Measurements from ENCODE around the gene MBNL2.

The MBNL2 gene

DNA sequence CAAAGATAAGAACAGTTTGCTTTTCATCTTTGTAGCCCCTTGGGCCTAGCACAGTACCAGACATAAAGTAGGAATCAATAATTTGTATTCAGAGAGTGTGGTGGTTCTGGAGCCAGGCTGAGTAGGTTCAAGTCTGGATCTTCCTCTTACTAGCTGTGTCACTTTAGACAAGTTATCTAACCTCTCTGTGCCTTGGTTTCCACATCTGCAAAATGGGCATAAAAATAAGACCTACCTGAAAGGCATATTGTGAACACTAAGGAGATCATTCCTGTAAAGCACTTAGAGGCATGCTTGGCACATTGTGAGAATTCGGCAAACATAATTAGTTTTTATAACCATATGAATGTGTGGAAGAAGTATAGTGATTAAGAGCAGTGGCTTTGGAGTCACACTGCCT lies 95.8 kb downstream of the MBNL2 start:
- H3K9me2 ChIP-seq (replicated peaks; ENCODE audit: control insufficient read depth, low read length) = no peaks in the 10 kb centered on the region
- H4K20me1 ChIP-seq (ENCODE audit: control insufficient read depth, insufficient read depth, low read depth, low read length) = no peaks in the 10 kb centered on the region

GRCh38 chr13:97318532-97318931 lies 96.4 kb downstream of the MBNL2 start:
- Histone ChIP-seq H3K27me3 (ENCODE audit: control insufficient read depth, low read length) (no peaks in the 10 kb centered on the region), H3K27ac (ENCODE audit: low read depth, low read length) (no peak overlapping the region), H3F3A (ENCODE audit: control insufficient read depth, insufficient read depth) (no peaks in the 10 kb centered on the region), H3K4me2 (ENCODE audit: low read length) (no peak overlapping the region), H3K4me3 (ENCODE audit: low read length) (no peak overlapping the region), H3K4me1 (ENCODE audit: control insufficient read depth, low read length) (no peaks in the 10 kb centered on the region), H3K36me3 (ENCODE audit: control insufficient read depth, low read length) (no peaks in the 10 kb centered on the region), H4K20me1 (ENCODE audit: control insufficient read depth, insufficient read depth, low read depth, low read length) (no peaks in the 10 kb centered on the region), H3K9me3 (ENCODE audit: control insufficient read depth, insufficient read depth, low read length) (no peaks in the 10 kb centered on the region), H3K9me2 (replicated peaks; ENCODE audit: control insufficient read depth, low read length) (no peaks in the 10 kb centered on the region), H3K79me2 (ENCODE audit: control insufficient read depth, low read length) (no peaks in the 10 kb centered on the region)
- TF ChIP-seq EZH2phosphoT487 (IDR thresholded peaks at IDR 0.05; ENCODE audit: borderline replicate concordance, low read length) = no peak
- TF ChIP-seq CTCF (IDR thresholded peaks at IDR 0.05; ENCODE audit: low read depth, low read length, poor library complexity, severe bottlenecking) = no peak

More for the DNA sequence above, 95.8 kb downstream of the MBNL2 start:
- TF ChIP-seq EZH2phosphoT487 (IDR thresholded peaks at IDR 0.05; ENCODE audit: borderline replicate concordance, low read length) (no peak), CTCF (IDR thresholded peaks at IDR 0.05; ENCODE audit: low read depth, low read length, poor library complexity, severe bottlenecking) (no peak)
- no peaks in the 10 kb centered on the region for H3F3A ChIP-seq (ENCODE audit: control insufficient read depth, insufficient read depth)
- H3K27ac ChIP-seq (ENCODE audit: low read depth, low read length) = no peak overlapping the region
- H3K4me2 ChIP-seq (ENCODE audit: low read length) = no peak overlapping the region
- no peaks in the 10 kb centered on the region for H3K4me1 ChIP-seq (ENCODE audit: control insufficient read depth, low read length)
- no peaks in the 10 kb centered on the region for H3K79me2 ChIP-seq (ENCODE audit: control insufficient read depth, low read length)
- H3K36me3 ChIP-seq (ENCODE audit: control insufficient read depth, low read length) = no peaks in the 10 kb centered on the region
- no peaks in the 10 kb centered on the region for H3K9me3 ChIP-seq (ENCODE audit: control insufficient read depth, insufficient read depth, low read length)
- no peaks in the 10 kb centered on the region for H3K27me3 ChIP-seq (ENCODE audit: control insufficient read depth, low read length)
- no peak overlapping the region for H3K4me3 ChIP-seq (ENCODE audit: low read length)

DNA sequence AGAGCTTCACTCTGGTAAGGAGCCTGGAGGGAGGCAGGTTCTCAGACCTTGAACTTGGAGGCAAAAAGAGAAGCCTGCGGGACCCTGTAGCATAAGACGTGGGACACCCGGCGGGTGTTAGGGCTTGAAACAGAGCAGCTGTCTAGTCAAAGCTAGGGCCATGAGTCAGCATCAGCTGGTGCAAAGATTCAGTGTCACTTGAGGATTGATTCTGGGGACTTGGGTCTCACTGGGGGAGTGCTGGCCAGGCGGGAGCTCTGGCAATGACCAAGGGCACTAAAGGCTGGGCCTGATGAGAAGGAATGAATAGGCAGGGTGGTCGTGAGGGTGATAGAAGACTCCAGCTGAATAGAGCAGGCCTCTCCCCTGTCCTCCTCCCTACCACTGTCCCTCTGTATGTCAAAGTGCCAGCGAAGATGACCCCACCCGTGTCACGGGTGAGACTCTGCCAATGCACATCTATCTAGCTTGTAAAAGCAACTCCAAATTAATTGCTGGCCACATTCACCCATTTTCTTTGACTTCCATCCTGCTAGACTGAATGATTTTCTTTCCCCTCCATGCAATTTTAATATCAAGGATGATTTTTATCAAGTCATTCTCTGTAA lies 97.1 kb downstream of the MBNL2 start:
- Histone ChIP-seq H3K9me3 (ENCODE audit: control insufficient read depth, insufficient read depth, low read length) (no peaks in the 10 kb centered on the region), H3K79me2 (ENCODE audit: control insufficient read depth, low read length) (no peaks in the 10 kb centered on the region), H3K27ac (ENCODE audit: low read depth, low read length) (no peak overlapping the region), H3K27me3 (ENCODE audit: control insufficient read depth, low read length) (no peaks in the 10 kb centered on the region), H3F3A (ENCODE audit: control insufficient read depth, insufficient read depth) (no peaks in the 10 kb centered on the region), H4K20me1 (ENCODE audit: control insufficient read depth, insufficient read depth, low read depth, low read length) (no peaks in the 10 kb centered on the region), H3K9me2 (replicated peaks; ENCODE audit: control insufficient read depth, low read length) (no peaks in the 10 kb centered on the region), H3K4me1 (ENCODE audit: control insufficient read depth, low read length) (no peaks in the 10 kb centered on the region), H3K4me3 (ENCODE audit: low read length) (no peak overlapping the region), H3K36me3 (ENCODE audit: control insufficient read depth, low read length) (no peaks in the 10 kb centered on the region), H3K4me2 (ENCODE audit: low read length) (no peak overlapping the region)
- no peak for TF ChIP-seq CTCF (IDR thresholded peaks at IDR 0.05; ENCODE audit: low read depth, low read length, poor library complexity, severe bottlenecking)
- no peak for TF ChIP-seq EZH2phosphoT487 (IDR thresholded peaks at IDR 0.05; ENCODE audit: borderline replicate concordance, low read length)

All from DOHH2 (cell line).